IMR-90 (cell line): ENCODE data around the gene RRP9. TPM values are rescaled to one million over a fixed set of nuclear protein-coding genes. Genes with fewer than 3 reads are reported as not detected.

ENCODE experiments used
- ATAC-seq: fragments of 200-7000 bp; cut with Tn5 transposase; 2 replicates; pipeline ENCODE4 v1.9.1; 2020; ENCODE audit warnings: low read depth, mild to moderate bottlenecking, moderate library complexity
- BruUV-seq: library from RNA; stranded (reverse); fragments of 400-500 nt; replicated peaks from 2 replicates; lab custom pipeline; 2021; lab: Mats Ljungman, UMichigan
- CTCF ChIA-PET: fragments of 300-600 bp; formaldehyde crosslinking; extraction: SDS; loops from one replicate; lab custom pipeline; 2021; ENCODE audit warnings: antibody characterized with exemption; lab: Yijun Ruan, JAX
- POLR2A ChIA-PET: fragments of 300-600 bp; sonication (Branson Sonifier 250); formaldehyde crosslinking; loops from one replicate; lab custom pipeline; 2022; ENCODE audit warnings: antibody characterized with exemption; ENCODE audit not compliant: unreplicated experiment; lab: Charles Lee
- DNase-seq: peaks from one replicate; pipeline ENCODE4 v3.0.0; 2013
- H2AFZ ChIP-seq: replicated peaks from 2 replicates; pipeline ENCODE3; 2013; ENCODE audit warnings: low read length, mild to moderate bottlenecking; ENCODE audit not compliant: poor library complexity
- H2AK5ac ChIP-seq: 2 replicates; pipeline ENCODE4 v1.6.1; 2013; ENCODE audit warnings: low read depth, low read length, inconsistent platforms
- H2AK9ac ChIP-seq: replicated peaks from 2 replicates; pipeline ENCODE3; 2013; ENCODE audit warnings: mild to moderate bottlenecking, low read depth, low read length, moderate library complexity; ENCODE audit not compliant: poor library complexity
- H2BK120ac ChIP-seq: 2 replicates; pipeline ENCODE4 v1.6.1; 2013; ENCODE audit warnings: low read depth, low read length, inconsistent platforms
- H2BK15ac ChIP-seq: 3 replicates; pipeline ENCODE4 v1.6.1; 2013; ENCODE audit warnings: low read depth, low read length, inconsistent platforms
- H2BK20ac ChIP-seq: 2 replicates; pipeline ENCODE4 v1.6.1; 2013; ENCODE audit warnings: low read depth, mild to moderate bottlenecking, inconsistent platforms, low read length, moderate library complexity
- H2BK5ac ChIP-seq: 2 replicates; pipeline ENCODE4 v1.6.1; 2013; ENCODE audit warnings: mild to moderate bottlenecking, low read depth, low read length, inconsistent platforms; ENCODE audit not compliant: poor library complexity, severe bottlenecking
- H3K14ac ChIP-seq: replicated peaks from 2 replicates; pipeline ENCODE4 v1.6.1; 2013; ENCODE audit warnings: low read depth, low read length, inconsistent platforms
- H3K18ac ChIP-seq: 2 replicates; pipeline ENCODE4 v1.6.1; 2013; ENCODE audit warnings: low read depth, low read length, control low read depth
- H3K23ac ChIP-seq: 2 replicates; pipeline ENCODE4 v1.6.1; 2013; ENCODE audit warnings: low read depth, low read length, inconsistent platforms
- H3K27ac ChIP-seq: 2 replicates; pipeline ENCODE4 v1.5.1; 2013; ENCODE audit warnings: mild to moderate bottlenecking, control low read depth, low read length; ENCODE audit not compliant: insufficient read depth
- H3K27me3 ChIP-seq: 2 replicates; pipeline ENCODE4 v1.6.1; 2013; ENCODE audit warnings: low read length; ENCODE audit not compliant: control insufficient read depth, insufficient read depth
- H3K36me3 ChIP-seq: 2 replicates; pipeline ENCODE4 v1.6.1; 2013; ENCODE audit warnings: low read length, mixed read lengths; ENCODE audit not compliant: control insufficient read depth, insufficient read depth
- H3K4ac ChIP-seq: 2 replicates; pipeline ENCODE4 v1.6.1; 2013; ENCODE audit warnings: low read depth, low read length, inconsistent platforms
- H3K4me1 ChIP-seq: 2 replicates; pipeline ENCODE4 v1.6.1; 2013; ENCODE audit warnings: low read length, mixed read lengths; ENCODE audit not compliant: control insufficient read depth, insufficient read depth
- H3K4me2 ChIP-seq: 2 replicates; pipeline ENCODE4 v1.6.1; 2013; ENCODE audit warnings: low read depth, mild to moderate bottlenecking, control low read depth, low read length, moderate library complexity
- H3K4me3 ChIP-seq: 2 replicates; pipeline ENCODE4 v1.5.1; 2013; ENCODE audit warnings: low read depth, mild to moderate bottlenecking, control low read depth, low read length, moderate library complexity; ENCODE audit not compliant: insufficient read depth
- H3K56ac ChIP-seq: 2 replicates; pipeline ENCODE4 v1.6.1; 2013; ENCODE audit warnings: low read length, inconsistent platforms; ENCODE audit not compliant: insufficient read depth; ENCODE audit errors: extremely low read depth
- H3K79me1 ChIP-seq, 2 experiments: 2 replicates each; pipeline ENCODE4 v1.6.1; 2013; ENCODE audit warnings: low read length in 2 of 2, inconsistent platforms in 1 of 2, low read depth in 1 of 2
- H3K9ac ChIP-seq: 2 replicates; pipeline ENCODE4 v1.6.1; 2013; ENCODE audit warnings: low read depth, low read length, control low read depth
- H3K9me1 ChIP-seq: 2 replicates; pipeline ENCODE4 v1.6.1; 2013; ENCODE audit warnings: low read length, inconsistent platforms; ENCODE audit not compliant: insufficient read depth
- H3K9me3 ChIP-seq: 2 replicates; pipeline ENCODE4 v1.6.1; 2013; ENCODE audit warnings: low read length; ENCODE audit not compliant: control insufficient read depth, insufficient read depth
- H4K20me1 ChIP-seq: 2 replicates; pipeline ENCODE4 v1.6.1; 2013; ENCODE audit warnings: low read length, inconsistent platforms; ENCODE audit not compliant: insufficient read depth
- H4K5ac ChIP-seq: 2 replicates; pipeline ENCODE4 v1.6.1; 2013; ENCODE audit warnings: mild to moderate bottlenecking, low read depth, low read length, control low read depth
- H4K8ac ChIP-seq, 2 experiments: 2 replicates each; pipeline ENCODE4 v1.6.1; 2013; ENCODE audit warnings: low read depth in 2 of 2, low read length in 2 of 2, control low read depth in 1 of 2, inconsistent platforms in 1 of 2
- H4K91ac ChIP-seq: 2 replicates; pipeline ENCODE4 v1.6.1; 2013; ENCODE audit warnings: low read depth, low read length, inconsistent platforms; ENCODE audit not compliant: insufficient read depth
- MAZ ChIP-seq: IDR thresholded peaks from 2 replicates; pipeline ENCODE4 v1.6.1; 2012; ENCODE audit warnings: low read depth, mild to moderate bottlenecking, low read length, improper control_type of control experiment, moderate library complexity, borderline replicate concordance
- RAD21 ChIP-seq: IDR thresholded peaks from 2 replicates; pipeline ENCODE4 v1.6.1; 2012; ENCODE audit warnings: low read length, improper control_type of control experiment
- SMC3 ChIP-seq: fragments of 150-350 bp; IDR thresholded peaks from 2 replicates; pipeline ENCODE4 v1.6.1; 2016; ENCODE audit warnings: low read depth, mild to moderate bottlenecking, antibody characterized with exemption, low read length, moderate library complexity
- WGBS, 2 experiments: methylation state at CpG; one replicate each; pipeline versions ENCODE4 v1.1.5 to v1.1.7; 2013; ENCODE audit warnings: missing lambda C conversion rate in 2 of 2; ENCODE audit not compliant: insufficient read length in 1 of 2; ENCODE audit errors: extremely low coverage in 2 of 2; 5-methylcytosine and 5-hydroxymethylcytosine counted together
- dilution Hi-C: fragments of 300-500 bp; cut with HindIII; formaldehyde crosslinking; loops from one replicate; pipeline ENCODE4 v1.14.3; 2018; ENCODE audit warnings: low sequenced_read_pairs; ENCODE audit not compliant: unreplicated experiment
- in situ Hi-C: fragments of 300-500 bp; cut with MboI; formaldehyde crosslinking; loops from 3 replicates; pipeline ENCODE4 v1.14.3; 2019; ENCODE audit warnings: low sequenced_read_pairs, inconsistent platforms, mixed read lengths
- intact Hi-C: fragments of 100-400 bp; cut with micrococcal nuclease; formaldehyde crosslinking; loops from 2 replicates; pipeline ENCODE4 v1.10.0; 2022
- polyA plus RNA-seq, 3 experiments: library from polyadenylated mRNA; depleted of rRNA; stranded (reverse); fragments of >200 nt; gene quantifications; 2 replicates each; pipeline ENCODE4 v1.2.3, GENCODE V29; 2012; ENCODE audit warnings: low replicate concordance in 1 of 3
- total RNA-seq: library from RNA; depleted of rRNA; stranded (reverse); fragments of >200 nt; gene quantifications from 2 replicates; pipeline ENCODE4 v1.2.3, GENCODE V29; 2012

Gene RRP9
- total and polyA plus RNA-seq, 2 of the 4 experiments (the other 2 are of a cell fraction) = 30.9 to 39.8 TPM

GRCh38 chr3:51978143-51978502, 36.4 kb upstream of the RRP9 start:
- in situ Hi-C loops = no loop called here
- H2AK5ac ChIP-seq = no peak overlapping the region
- POLR2A ChIA-PET = no interaction called here
- peaks cover 7% of the 10 kb centered on the region for H4K20me1 ChIP-seq
- H3K14ac ChIP-seq = no peak overlapping the region
- CTCF ChIA-PET = no interaction called here
- H2BK15ac ChIP-seq = no peak overlapping the region
- no peak overlapping the region for H2AFZ ChIP-seq
- H2BK20ac ChIP-seq = no peak overlapping the region
- no peak for DNase-seq
- no peak overlapping the region for H3K4ac ChIP-seq
- H3K4me2 ChIP-seq = no peak overlapping the region
- H3K23ac ChIP-seq = no peak overlapping the region
- WGBS, 2 experiments = 100% methylated on average over 1 of the region's 4 CpGs; no CpG with 5 or more reads in 1 of the 2 experiments
- peaks cover 17% of the 10 kb centered on the region for H3K4me1 ChIP-seq
- no peaks in the 10 kb centered on the region for H3K9me3 ChIP-seq
- no peak overlapping the region for H2BK120ac ChIP-seq
- no peak overlapping the region for H2BK5ac ChIP-seq
- no peak overlapping the region for H4K8ac ChIP-seq
- peaks cover 12% of the 10 kb centered on the region for H3K9me1 ChIP-seq
- peaks cover 10 to 45% of the 10 kb centered on the region in 2 experiments; a peak in 3 of 4 replicates for H3K79me1 ChIP-seq
- H3K56ac ChIP-seq = no peak overlapping the region
- TF ChIP-seq RAD21 (no peak), MAZ (no peak), SMC3 (no peak)
- no peak overlapping the region for H3K27ac ChIP-seq
- no peaks in the 10 kb centered on the region for H3K27me3 ChIP-seq
- no peak overlapping the region for H3K9ac ChIP-seq
- no peak for ATAC-seq
- H3K36me3 ChIP-seq = no peaks in the 10 kb centered on the region
- H3K4me3 ChIP-seq = no peak overlapping the region
- H4K5ac ChIP-seq = no peak overlapping the region
- H3K18ac ChIP-seq = no peak overlapping the region
- H2AK9ac ChIP-seq = no peak overlapping the region
- no peak overlapping the region for H4K91ac ChIP-seq
- no TSS peak for BruUV-seq
- intact Hi-C loops = no loop called here
- dilution Hi-C loops = no loop called here
